H9 (cell line): ENCODE data around the gene FAM3C. TPM values are rescaled to one million over a fixed set of nuclear protein-coding genes. Genes with fewer than 3 reads are reported as not detected.

ENCODE experiments used
- DNase-seq: peaks from one replicate; pipeline ENCODE4 v3.0.0-alpha.2; 2017
- H2AFZ ChIP-seq: one replicate; pipeline ENCODE4 v1.6.1; 2013; ENCODE audit warnings: mild to moderate bottlenecking, low read length, control low read depth, moderate library complexity
- H2AK5ac ChIP-seq: 2 replicates; pipeline ENCODE4 v1.6.1; 2013; ENCODE audit warnings: low read length, control low read depth, mixed read lengths; ENCODE audit not compliant: insufficient read length
- H2BK120ac ChIP-seq: one replicate; pipeline ENCODE4 v1.6.1; 2013; ENCODE audit warnings: low read depth, mild to moderate bottlenecking, low read length, control low read depth, inconsistent platforms; ENCODE audit not compliant: poor library complexity, severe bottlenecking
- H2BK12ac ChIP-seq: 2 replicates; pipeline ENCODE4 v1.6.1; 2013; ENCODE audit warnings: low read length, control low read depth, mixed read lengths, low read depth; ENCODE audit not compliant: insufficient read length
- H2BK15ac ChIP-seq: 2 replicates; pipeline ENCODE4 v1.6.1; 2013; ENCODE audit warnings: low read depth, low read length, control low read depth
- H2BK20ac ChIP-seq: one replicate; pipeline ENCODE4 v1.6.1; 2013; ENCODE audit warnings: low read depth, mild to moderate bottlenecking, low read length, control low read depth, inconsistent platforms; ENCODE audit not compliant: poor library complexity, severe bottlenecking
- H2BK5ac ChIP-seq: 2 replicates; pipeline ENCODE4 v1.6.1; 2013; ENCODE audit warnings: low read length, control low read depth, mixed read lengths; ENCODE audit not compliant: insufficient read length
- H3K14ac ChIP-seq: 2 replicates; pipeline ENCODE4 v1.6.1; 2013; ENCODE audit warnings: low read length, control low read depth; ENCODE audit not compliant: insufficient read depth
- H3K18ac ChIP-seq: 2 replicates; pipeline ENCODE4 v1.6.1; 2013; ENCODE audit warnings: low read depth, mild to moderate bottlenecking, mixed read lengths, low read length, control low read depth; ENCODE audit not compliant: insufficient read length
- H3K23ac ChIP-seq: 2 replicates; pipeline ENCODE4 v1.6.1; 2013; ENCODE audit warnings: low read length, control low read depth, mixed read lengths, low read depth; ENCODE audit not compliant: insufficient read length
- H3K23me2 ChIP-seq: 2 replicates; pipeline ENCODE4 v1.6.1; 2013; ENCODE audit warnings: low read depth, mild to moderate bottlenecking, mixed read lengths, low read length, control low read depth; ENCODE audit not compliant: insufficient read length, poor library complexity, severe bottlenecking
- H3K27ac ChIP-seq: 2 replicates; pipeline ENCODE4 v1.5.1; 2013; ENCODE audit warnings: low read length, control low read depth, mixed read lengths, low read depth; ENCODE audit not compliant: insufficient read length
- H3K27me3 ChIP-seq: 2 replicates; pipeline ENCODE4 v1.6.1; 2013; ENCODE audit warnings: low read length, control low read depth, inconsistent platforms; ENCODE audit not compliant: insufficient read depth
- H3K4ac ChIP-seq: 2 replicates; pipeline ENCODE4 v1.6.1; 2013; ENCODE audit warnings: low read depth, mild to moderate bottlenecking, control low read depth, inconsistent platforms, low read length, moderate library complexity
- H3K4me1 ChIP-seq: 2 replicates; pipeline ENCODE4 v1.6.1; 2013; ENCODE audit warnings: low read length, control low read depth, inconsistent platforms; ENCODE audit not compliant: insufficient read depth
- H3K4me2 ChIP-seq: 2 replicates; pipeline ENCODE4 v1.6.1; 2013; ENCODE audit warnings: low read length, control low read depth, mixed read lengths; ENCODE audit not compliant: insufficient read length, insufficient read depth
- H3K56ac ChIP-seq: 2 replicates; pipeline ENCODE4 v1.6.1; 2013; ENCODE audit warnings: low read depth, mild to moderate bottlenecking, mixed read lengths, low read length, control low read depth; ENCODE audit not compliant: insufficient read length
- H3K79me1 ChIP-seq: 2 replicates; pipeline ENCODE4 v1.6.1; 2013; ENCODE audit warnings: low read depth, mild to moderate bottlenecking, moderate library complexity, low read length, control low read depth, inconsistent platforms; ENCODE audit not compliant: insufficient read depth, poor library complexity, severe bottlenecking
- H3K79me2 ChIP-seq: 2 replicates; pipeline ENCODE4 v1.6.1; 2013; ENCODE audit warnings: low read length, control low read depth, inconsistent platforms; ENCODE audit not compliant: insufficient read depth
- H3K9ac ChIP-seq: 2 replicates; pipeline ENCODE4 v1.6.1; 2013; ENCODE audit warnings: low read length, control low read depth, mixed read lengths; ENCODE audit not compliant: insufficient read length; ENCODE audit errors: extremely low read depth
- H3K9me3 ChIP-seq: one replicate; pipeline ENCODE4 v1.6.1; 2013; ENCODE audit warnings: low read depth, low read length, inconsistent platforms; ENCODE audit not compliant: control insufficient read depth
- H3T11ph ChIP-seq: one replicate; pipeline ENCODE4 v1.6.1; 2013; ENCODE audit warnings: mild to moderate bottlenecking, low read length, control low read depth, inconsistent platforms
- H4K20me1 ChIP-seq: one replicate; pipeline ENCODE4 v1.6.1; 2013; ENCODE audit not compliant: control insufficient read depth, insufficient read length, insufficient read depth
- H4K5ac ChIP-seq: 2 replicates; pipeline ENCODE4 v1.6.1; 2013; ENCODE audit warnings: low read depth, mild to moderate bottlenecking, mixed read lengths, low read length, control low read depth; ENCODE audit not compliant: insufficient read length
- H4K8ac ChIP-seq: replicated peaks from 2 replicates; pipeline ENCODE4 v1.6.1; 2013; ENCODE audit warnings: low read length, control low read depth, mixed read lengths, low read depth; ENCODE audit not compliant: insufficient read length
- H4K91ac ChIP-seq: 2 replicates; pipeline ENCODE4 v1.6.1; 2013; ENCODE audit warnings: low read depth, mild to moderate bottlenecking, moderate library complexity, mixed read lengths, low read length, control low read depth; ENCODE audit not compliant: insufficient read length
- H3K27ac Mint-ChIP-seq, 3 experiments: 2 replicates in 2 of 3; 3 replicates in 1 of 3; pipeline ENCODE4 v1.8.0; 2020 to 2021; ENCODE audit warnings: mixed read lengths in 3 of 3, mild to moderate bottlenecking in 1 of 3, moderate library complexity in 1 of 3
- H3K27me3 Mint-ChIP-seq: 2 replicates; pipeline ENCODE4 v1.8.0; 2021; ENCODE audit warnings: low read depth, mild to moderate bottlenecking, moderate library complexity, mixed read lengths
- H3K36me3 Mint-ChIP-seq, 3 experiments: 2 replicates in 2 of 3; 3 replicates in 1 of 3; pipeline ENCODE4 v1.8.0; 2020 to 2021; ENCODE audit warnings: low read depth in 3 of 3, mixed read lengths in 3 of 3; ENCODE audit not compliant: insufficient read depth in 1 of 3
- H3K4me1 Mint-ChIP-seq, 2 experiments: 2 replicates each; pipeline ENCODE4 v1.8.0; 2020; ENCODE audit warnings: mixed read lengths in 2 of 2
- H3K4me3 Mint-ChIP-seq, 2 experiments: 2 replicates in 1 of 2; 3 replicates in 1 of 2; pipeline ENCODE4 v1.8.0; 2020 to 2021; ENCODE audit warnings: mild to moderate bottlenecking in 2 of 2, mixed read lengths in 2 of 2, moderate library complexity in 1 of 2
- H3K9me3 Mint-ChIP-seq, 2 experiments: 2 replicates in 1 of 2; 3 replicates in 1 of 2; pipeline ENCODE4 v1.8.0; 2020; ENCODE audit warnings: mild to moderate bottlenecking in 2 of 2, mixed read lengths in 2 of 2, moderate library complexity in 1 of 2
- CTCF ChIP-seq: fragments of 200-600 bp; sonication (generic); conservative IDR thresholded peaks from 3 replicates; pipeline ENCODE4 v1.8.0; 2021; ENCODE audit warnings: antibody characterized with exemption, mild to moderate bottlenecking
- WGBS: extraction: QIAGEN DNeasy Blood & Tissue Kit; methylation state at CpG from one replicate; pipeline ENCODE4 v1.1.7; 2013; ENCODE audit warnings: missing lambda C conversion rate, low lambda C conversion rate, mixed read lengths; ENCODE audit not compliant: insufficient read length; ENCODE audit errors: extremely low coverage; 5-methylcytosine and 5-hydroxymethylcytosine counted together
- total RNA-seq: library from RNA; stranded (reverse); gene quantifications from 2 replicates; pipeline ENCODE4 v1.2.1, GENCODE V29; 2021

Gene FAM3C
- total RNA-seq, 1 experiment from 2014 or later, result 64.5 TPM

GRCh38 chr7:121352323-121352722, 43.8 kb downstream of the FAM3C start:
- no peaks in the 10 kb centered on the region for H3K27me3 ChIP-seq
- H2BK15ac ChIP-seq, result no peak overlapping the region
- no CpG with 5 or more reads among the region's 3 CpGs for WGBS
- no peak overlapping the region for H4K91ac ChIP-seq
- peaks cover 7 to 43% (median 30%) of the 10 kb centered on the region in 3 experiments; a peak in 5 of 7 replicates for H3K36me3 Mint-ChIP-seq
- H3K9me3 ChIP-seq, result no peaks in the 10 kb centered on the region
- H3K27me3 Mint-ChIP-seq, result no peaks in the 10 kb centered on the region
- H3K79me1 ChIP-seq, result no peaks in the 10 kb centered on the region
- no peak overlapping the region for H3K14ac ChIP-seq
- H3K9ac ChIP-seq, result no peak overlapping the region
- no peak overlapping the region for H3T11ph ChIP-seq
- H3K4ac ChIP-seq, result no peak overlapping the region
- no peak overlapping the region for H3K23ac ChIP-seq
- H2AFZ ChIP-seq, result no peak overlapping the region
- H4K5ac ChIP-seq, result no peak overlapping the region
- H3K4me1 ChIP-seq, result no peaks in the 10 kb centered on the region
- H3K27ac ChIP-seq, result no peak overlapping the region
- H4K8ac ChIP-seq, result no peak overlapping the region
- no peak overlapping the region for H2BK120ac ChIP-seq
- H3K4me2 ChIP-seq, result no peak overlapping the region
- no peaks in the 10 kb centered on the region for H3K79me2 ChIP-seq
- no peak overlapping the region for H3K4me3 Mint-ChIP-seq
- no peak overlapping the region for H3K56ac ChIP-seq
- H2BK5ac ChIP-seq, result no peak overlapping the region
- no peak overlapping the region for H2BK12ac ChIP-seq
- H2AK5ac ChIP-seq, result no peak overlapping the region
- TF ChIP-seq CTCF, result no peak
- H3K4me1 Mint-ChIP-seq, result no peaks in the 10 kb centered on the region; a peak in 1 of 4 replicates
- H2BK20ac ChIP-seq, result no peak overlapping the region
- no peaks in the 10 kb centered on the region for H3K9me3 Mint-ChIP-seq
- H3K18ac ChIP-seq, result no peak overlapping the region
- no peaks in the 10 kb centered on the region for H4K20me1 ChIP-seq
- no peak overlapping the region for H3K27ac Mint-ChIP-seq
- no peak for DNase-seq
- no peaks in the 10 kb centered on the region for H3K23me2 ChIP-seq
